ENCODE measurements around the gene C1orf232. TPM values are rescaled to one million over a fixed set of nuclear protein-coding genes. Genes with fewer than 3 reads are reported as not detected.

Gene C1orf232
- total and polyA plus RNA-seq, 4 donors, result not detected

GRCh38 chr1:26182383-26182696 is 13.6 kb upstream of the C1orf232 start:
- no peak for DNase-seq (ENCODE audit: low spot score)

More at GRCh38 chr1:26182383-26182696, 13.6 kb upstream of the C1orf232 start:
- Histone ChIP-seq H3K4me3 (ENCODE audit: low read depth in 1 of 3, low read length in 3 of 3) (no peak overlapping the region), H3K4me1 (ENCODE audit: control insufficient read depth in 4 of 4, insufficient read depth in 4 of 4, low read length in 3 of 4) (no peaks in the 10 kb centered on the region), H3K9me3 (ENCODE audit: control insufficient read depth in 4 of 4, low read length in 3 of 4) (no peaks in the 10 kb centered on the region), H3K9ac (ENCODE audit: low read depth in 1 of 2, low read length in 2 of 2) (no peak overlapping the region), H3K27ac (ENCODE audit: low read depth in 1 of 2, low read length in 2 of 2) (no peak overlapping the region), H3K36me3 (ENCODE audit: control insufficient read depth in 4 of 4, insufficient read depth in 3 of 4, low read depth in 1 of 4, low read length in 3 of 4) (no peaks in the 10 kb centered on the region), H3K27me3 (ENCODE audit: control insufficient read depth in 4 of 4, insufficient read depth in 4 of 4, low read length in 3 of 4) (no peaks in the 10 kb centered on the region)
- WGBS, result 91% methylated on average over 7 of the region's 7 CpGs
- no peak for TF ChIP-seq CTCF (IDR thresholded peaks at IDR 0.05; ENCODE audit: low read depth, low read length, missing input control)
- TF ChIP-seq FOXA2 (IDR thresholded peaks at IDR 0.05), result no peak
- no peak for TF ChIP-seq EGR1 (IDR thresholded peaks at IDR 0.05; ENCODE audit: low read depth in 2 of 2)
- TF ChIP-seq JUND (IDR thresholded peaks at IDR 0.05), result no peak
- TF ChIP-seq HNF4A (conservative IDR thresholded peaks at IDR 0.05), result no peak
- TF ChIP-seq ZBTB33 (IDR thresholded peaks at IDR 0.05), result no peak
- no peak for TF ChIP-seq REST (IDR thresholded peaks at IDR 0.05)
- no peak for TF ChIP-seq HNF4G (IDR thresholded peaks at IDR 0.05)
- TF ChIP-seq FOXA1 (IDR thresholded peaks at IDR 0.05), result no peak
- no peak for TF ChIP-seq MAX (IDR thresholded peaks at IDR 0.05)
- no peak for TF ChIP-seq NR2F2 (IDR thresholded peaks at IDR 0.05)
- no peak for TF ChIP-seq GABPA (IDR thresholded peaks at IDR 0.05 in 1 of 2, conservative IDR thresholded peaks at IDR 0.05 in 1 of 2)
- no peak for TF ChIP-seq SP1 (IDR thresholded peaks at IDR 0.05)
- TF ChIP-seq ATF3 (IDR thresholded peaks at IDR 0.05), result no peak

Data from liver (tissue), 9 donors.